Ishikawa (cell line): ENCODE results near the gene SERF2.
A peak's percentile ranks its signal among the peaks of the same experiment; 100 is the strongest.

Source experiments
- CEBPB ChIP-seq: IDR thresholded peaks from 2 replicates; pipeline ENCODE4 v1.6.1; 2012
- CREB1 ChIP-seq: IDR thresholded peaks from 2 replicates; pipeline ENCODE4 v1.6.1; 2012; ENCODE audit warnings: low read depth
- EGR1 ChIP-seq: IDR thresholded peaks from 2 replicates; pipeline ENCODE4 v1.6.1; 2012
- EP300 ChIP-seq: IDR thresholded peaks from 2 replicates; pipeline ENCODE4 v1.6.1; 2012; ENCODE audit warnings: borderline replicate concordance
- FOXM1 ChIP-seq: IDR thresholded peaks from 2 replicates; pipeline ENCODE4 v1.6.1; 2012; ENCODE audit warnings: low read depth, borderline replicate concordance
- NFIC ChIP-seq: IDR thresholded peaks from 2 replicates; pipeline ENCODE4 v1.6.1; 2012
- RAD21 ChIP-seq: IDR thresholded peaks from 2 replicates; pipeline ENCODE4 v1.6.1; 2012; ENCODE audit warnings: low read depth
- TAF1 ChIP-seq: IDR thresholded peaks from 2 replicates; pipeline ENCODE4 v1.6.1; 2012; ENCODE audit warnings: low read depth, mild to moderate bottlenecking
- TCF12 ChIP-seq: IDR thresholded peaks from 2 replicates; pipeline ENCODE4 v1.6.1; 2012; ENCODE audit warnings: low read depth
- TEAD4 ChIP-seq: IDR thresholded peaks from 2 replicates; pipeline ENCODE4 v1.6.1; 2012
- YY1 ChIP-seq: IDR thresholded peaks from 2 replicates; pipeline ENCODE4 v1.6.1; 2012; ENCODE audit warnings: low read depth
- ZBTB7A ChIP-seq: IDR thresholded peaks from 2 replicates; pipeline ENCODE4 v1.6.1; 2012; ENCODE audit warnings: low read depth
- TF ChIP-seq, protein P1 (sequence below): IDR thresholded peaks from 2 replicates; pipeline ENCODE4 v1.6.1; 2012
- TF ChIP-seq, protein P2 (sequence below): IDR thresholded peaks from 2 replicates; pipeline ENCODE4 v1.6.1; 2012; ENCODE audit warnings: low read depth, mild to moderate bottlenecking
- TF ChIP-seq, protein P3 (sequence below): IDR thresholded peaks from 2 replicates; pipeline ENCODE4 v1.6.1; 2012

The SERF2 gene

DNA sequence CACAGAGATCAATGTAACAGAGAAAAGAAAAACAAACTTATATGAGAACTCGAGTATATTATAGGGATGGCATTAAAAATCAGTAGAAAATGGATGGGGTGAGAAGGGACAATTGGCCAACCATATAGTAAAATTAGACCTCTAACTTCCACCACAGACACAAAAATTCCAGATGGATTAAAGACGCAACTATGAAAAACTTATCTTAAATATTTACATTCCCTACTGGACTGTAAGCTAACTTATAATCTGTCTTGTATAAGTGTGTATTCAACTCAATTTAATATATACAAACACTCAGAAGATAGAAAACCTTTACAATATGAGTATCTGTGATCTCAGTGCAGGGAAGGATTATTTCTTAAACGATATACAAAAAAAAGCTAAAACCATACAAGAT lies 29.4 kb downstream of the SERF2 start:
- TF ChIP-seq, protein P1, sequence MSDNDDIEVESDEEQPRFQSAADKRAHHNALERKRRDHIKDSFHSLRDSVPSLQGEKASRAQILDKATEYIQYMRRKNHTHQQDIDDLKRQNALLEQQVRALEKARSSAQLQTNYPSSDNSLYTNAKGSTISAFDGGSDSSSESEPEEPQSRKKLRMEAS: no peak
- TF ChIP-seq, protein P2, sequence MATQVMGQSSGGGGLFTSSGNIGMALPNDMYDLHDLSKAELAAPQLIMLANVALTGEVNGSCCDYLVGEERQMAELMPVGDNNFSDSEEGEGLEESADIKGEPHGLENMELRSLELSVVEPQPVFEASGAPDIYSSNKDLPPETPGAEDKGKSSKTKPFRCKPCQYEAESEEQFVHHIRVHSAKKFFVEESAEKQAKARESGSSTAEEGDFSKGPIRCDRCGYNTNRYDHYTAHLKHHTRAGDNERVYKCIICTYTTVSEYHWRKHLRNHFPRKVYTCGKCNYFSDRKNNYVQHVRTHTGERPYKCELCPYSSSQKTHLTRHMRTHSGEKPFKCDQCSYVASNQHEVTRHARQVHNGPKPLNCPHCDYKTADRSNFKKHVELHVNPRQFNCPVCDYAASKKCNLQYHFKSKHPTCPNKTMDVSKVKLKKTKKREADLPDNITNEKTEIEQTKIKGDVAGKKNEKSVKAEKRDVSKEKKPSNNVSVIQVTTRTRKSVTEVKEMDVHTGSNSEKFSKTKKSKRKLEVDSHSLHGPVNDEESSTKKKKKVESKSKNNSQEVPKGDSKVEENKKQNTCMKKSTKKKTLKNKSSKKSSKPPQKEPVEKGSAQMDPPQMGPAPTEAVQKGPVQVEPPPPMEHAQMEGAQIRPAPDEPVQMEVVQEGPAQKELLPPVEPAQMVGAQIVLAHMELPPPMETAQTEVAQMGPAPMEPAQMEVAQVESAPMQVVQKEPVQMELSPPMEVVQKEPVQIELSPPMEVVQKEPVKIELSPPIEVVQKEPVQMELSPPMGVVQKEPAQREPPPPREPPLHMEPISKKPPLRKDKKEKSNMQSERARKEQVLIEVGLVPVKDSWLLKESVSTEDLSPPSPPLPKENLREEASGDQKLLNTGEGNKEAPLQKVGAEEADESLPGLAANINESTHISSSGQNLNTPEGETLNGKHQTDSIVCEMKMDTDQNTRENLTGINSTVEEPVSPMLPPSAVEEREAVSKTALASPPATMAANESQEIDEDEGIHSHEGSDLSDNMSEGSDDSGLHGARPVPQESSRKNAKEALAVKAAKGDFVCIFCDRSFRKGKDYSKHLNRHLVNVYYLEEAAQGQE: no peak
- TF ChIP-seq TEAD4 (no peak), TAF1 (no peak), FOXM1 (no peak), NFIC (no peak), ZBTB7A (no peak), EP300 (no peak)
- TF ChIP-seq, protein P3, sequence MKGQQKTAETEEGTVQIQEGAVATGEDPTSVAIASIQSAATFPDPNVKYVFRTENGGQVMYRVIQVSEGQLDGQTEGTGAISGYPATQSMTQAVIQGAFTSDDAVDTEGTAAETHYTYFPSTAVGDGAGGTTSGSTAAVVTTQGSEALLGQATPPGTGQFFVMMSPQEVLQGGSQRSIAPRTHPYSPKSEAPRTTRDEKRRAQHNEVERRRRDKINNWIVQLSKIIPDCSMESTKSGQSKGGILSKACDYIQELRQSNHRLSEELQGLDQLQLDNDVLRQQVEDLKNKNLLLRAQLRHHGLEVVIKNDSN: no peak

DNA sequence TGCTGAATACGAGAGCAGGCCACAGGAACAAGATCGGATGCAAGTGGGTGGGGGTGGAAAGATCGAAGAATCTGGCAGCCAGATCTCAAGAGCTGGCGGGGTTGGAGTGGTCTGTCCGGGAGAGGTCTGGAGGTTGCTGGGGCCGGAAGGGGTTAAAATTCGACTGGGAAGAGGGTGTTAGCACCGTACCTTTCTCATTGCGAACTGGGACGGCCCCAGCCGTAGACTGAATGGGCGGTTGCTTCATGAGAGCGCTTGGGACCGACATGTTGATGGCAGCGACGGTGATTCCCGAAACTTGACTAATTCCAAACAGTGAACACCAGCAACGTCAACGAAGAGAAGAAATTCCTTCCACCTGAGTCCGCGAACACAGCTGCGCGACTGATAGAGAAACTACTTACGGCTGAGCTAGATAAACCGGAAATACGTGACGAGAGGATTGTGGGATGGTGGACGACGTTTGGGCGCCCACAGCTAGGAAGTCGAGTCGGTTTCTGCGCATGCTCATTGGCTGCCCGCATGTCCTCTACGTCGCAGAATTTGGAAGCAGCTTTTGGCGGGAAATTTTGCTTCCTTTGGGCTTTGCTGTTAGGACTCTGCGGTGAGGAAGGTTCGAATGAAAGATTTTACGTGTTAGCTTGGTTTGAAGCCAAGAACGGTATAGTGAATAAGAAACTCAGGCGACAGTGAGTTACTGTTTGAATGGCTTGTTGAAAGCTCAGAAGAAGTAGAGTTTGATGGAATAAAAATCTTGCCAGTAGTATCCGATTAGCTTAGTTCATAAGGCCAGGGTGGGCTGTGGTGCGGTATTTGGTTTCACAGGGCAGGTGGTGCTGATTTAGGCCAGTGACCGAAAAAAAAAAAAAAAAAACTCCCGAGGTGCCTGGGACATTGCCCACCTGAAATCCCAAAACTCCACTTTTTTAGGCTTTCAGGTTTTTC lies 32.5 kb downstream of the SERF2 start, which contains the start of gene MFAP1:
MFAP1 (minus strand) TSS at position 389 of the 945 bp plus-strand sequence; CDS start at position 268, 121 bp downstream.
- TF ChIP-seq, protein P3: no peak
- TF ChIP-seq, protein P1: peak; percentile 100
- TF ChIP-seq FOXM1 (no peak), RAD21 (no peak), EGR1 (no peak), TAF1 (peak; percentile 73), NFIC (no peak), ZBTB7A (no peak), EP300 (peak; percentile 31; the same call in 1 of the 2 replicates), TCF12 (peak; percentile 42; the same call in 1 of the 2 replicates), CEBPB (no peak), YY1 (peak; percentile 50; the same call in 1 of the 2 replicates), TEAD4 (no peak; the same call in 1 of the 2 replicates), CREB1 (peak; percentile 51; the same call in 1 of the 2 replicates)
- TF ChIP-seq, protein P2: no peak

DNA sequence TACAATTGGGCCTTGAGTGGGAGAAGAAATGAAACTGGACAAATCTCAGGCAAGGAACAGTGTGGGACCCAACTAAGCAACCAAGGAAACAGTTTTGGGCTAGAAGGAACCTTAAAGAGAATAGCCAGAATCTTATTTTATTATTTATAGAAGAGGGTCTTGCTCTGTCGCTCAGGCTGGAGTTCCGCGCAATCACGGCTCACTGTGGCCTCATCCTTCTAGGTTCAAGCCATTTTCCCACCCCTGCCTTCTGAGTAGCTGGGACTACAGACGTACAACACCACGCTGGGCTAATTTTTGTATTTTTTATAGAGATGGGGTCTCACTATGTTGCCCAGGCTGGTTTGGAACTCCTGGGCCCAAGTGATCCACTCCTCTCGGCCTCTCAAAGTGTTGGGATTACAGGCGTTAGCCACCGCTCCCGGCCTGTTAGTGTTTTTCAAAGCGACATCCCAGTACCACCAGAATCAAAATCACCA lies 33.9 kb downstream of the SERF2 start:
- TF ChIP-seq TEAD4: no peak
- no peak for TF ChIP-seq TAF1
- no peak for TF ChIP-seq RAD21
- no peak for TF ChIP-seq CEBPB
- no peak for TF ChIP-seq TCF12
- no peak for TF ChIP-seq FOXM1
- no peak for TF ChIP-seq YY1
- no peak for TF ChIP-seq CREB1
- TF ChIP-seq, protein P3: no peak
- TF ChIP-seq NFIC: no peak
- no peak for TF ChIP-seq EP300
- TF ChIP-seq, protein P1: no peak
- no peak for TF ChIP-seq ZBTB7A
- no peak for TF ChIP-seq EGR1
- TF ChIP-seq, protein P2: no peak
